NCI-H2029 (cell line): ENCODE measurements around the gene CNN3.

Experiments
- DNase-seq: peaks from one replicate; lab custom pipeline; 2025; lab: John Stamatoyannopoulos, UW

Gene CNN3

GRCh38 chr1:94887603-94888171 lies 39.2 kb downstream of the CNN3 start:
- DNase-seq: no peak

GRCh38 chr1:94887106-94887505 lies 39.8 kb downstream of the CNN3 start:
- DNase-seq: no peak

GRCh38 chr1:94886361-94886760 lies 40.5 kb downstream of the CNN3 start:
- DNase-seq: no peak

GRCh38 chr1:94884507-94884906 lies 42.4 kb downstream of the CNN3 start:
- no peak for DNase-seq

GRCh38 chr1:94884106-94884505 lies 42.8 kb downstream of the CNN3 start:
- DNase-seq: no peak

GRCh38 chr1:94883691-94884090 lies 43.2 kb downstream of the CNN3 start:
- peak; percentile 24 for DNase-seq

GRCh38 chr1:94878329-94878728 lies 48.6 kb downstream of the CNN3 start:
- no peak for DNase-seq

- no peak for DNase-seq
Observed at GRCh38 chr1:94876362-94876761, 50.5 kb downstream of the CNN3 start.

GRCh38 chr1:94875794-94876193 lies 51.1 kb downstream of the CNN3 start:
- DNase-seq: no peak

- peak; percentile 72 for DNase-seq
Observed at GRCh38 chr1:94874423-94874822, 52.5 kb downstream of the CNN3 start.

- DNase-seq: peak; percentile 93
Observed at GRCh38 chr1:94873520-94874351, 53.2 kb downstream of the CNN3 start.

- DNase-seq: no peak
Observed at GRCh38 chr1:94872771-94873495, 54.0 kb downstream of the CNN3 start.

GRCh38 chr1:94871031-94871430 lies 55.9 kb downstream of the CNN3 start:
- DNase-seq: no peak

GRCh38 chr1:94866164-94866807 lies 60.6 kb downstream of the CNN3 start:
- DNase-seq: peak; percentile 57

- DNase-seq: no peak
Observed at GRCh38 chr1:94865360-94865759, 61.5 kb downstream of the CNN3 start.

GRCh38 chr1:94864821-94865220 lies 62.1 kb downstream of the CNN3 start:
- DNase-seq: no peak

- no peak for DNase-seq
Observed at GRCh38 chr1:94863919-94864318, 63.0 kb downstream of the CNN3 start.

GRCh38 chr1:94863297-94863911 lies 63.5 kb downstream of the CNN3 start:
- no peak for DNase-seq

GRCh38 chr1:94862718-94863117 lies 64.2 kb downstream of the CNN3 start:
- no peak for DNase-seq

- no peak for DNase-seq
Observed at GRCh38 chr1:94859174-94859573, 67.7 kb downstream of the CNN3 start.

GRCh38 chr1:94858276-94858675 lies 68.6 kb downstream of the CNN3 start:
- peak; percentile 26 for DNase-seq

- no peak for DNase-seq
Observed at GRCh38 chr1:94856868-94857267, 70.0 kb downstream of the CNN3 start.
